GM06990 (cell line): ENCODE measurements around the gene WHAMM.

ENCODE experiments used
- DNase-seq: peaks from one replicate; pipeline ENCODE4 v3.0.0-alpha.2; 2011; ENCODE audit not compliant: insufficient read length; ENCODE audit errors: extremely low read depth
- H3K27me3 ChIP-seq: replicated peaks from 2 replicates; pipeline ENCODE4 v1.6.0; 2011; ENCODE audit warnings: low read length; ENCODE audit not compliant: control insufficient read depth, insufficient read depth
- H3K36me3 ChIP-seq: 2 replicates; pipeline ENCODE4 v1.5.1; 2011; ENCODE audit warnings: low read length; ENCODE audit not compliant: control insufficient read depth, insufficient read depth
- H3K4me3 ChIP-seq: replicated peaks from 2 replicates; pipeline ENCODE4 v1.5.1; 2011; ENCODE audit warnings: low read depth, mild to moderate bottlenecking, control low read depth, low read length
- CTCF ChIP-seq: IDR thresholded peaks from 2 replicates; pipeline ENCODE4 v1.5.1; 2011; ENCODE audit warnings: low read length, control low read depth, mild to moderate bottlenecking, inconsistent platforms; ENCODE audit not compliant: insufficient read depth, poor library complexity, severe bottlenecking

Gene WHAMM

GRCh38 chr15:82768414-82769054 is 40.9 kb upstream of the WHAMM start:
- DNase-seq: no peak
- no peak overlapping the region for H3K4me3 ChIP-seq
- H3K27me3 ChIP-seq: no peaks in the 10 kb centered on the region
- no peak for TF ChIP-seq CTCF
- H3K36me3 ChIP-seq: peaks cover 6% of the 10 kb centered on the region

GRCh38 chr15:82771789-82772607 is 37.4 kb upstream of the WHAMM start:
- no peak for TF ChIP-seq CTCF
- peaks cover 2% of the 10 kb centered on the region; the same call in 1 of the 2 replicates for H3K36me3 ChIP-seq
- H3K4me3 ChIP-seq: no peak overlapping the region
- no peaks in the 10 kb centered on the region for H3K27me3 ChIP-seq
- no peak for DNase-seq

- H3K36me3 ChIP-seq: no peaks in the 10 kb centered on the region
- H3K4me3 ChIP-seq: no peak overlapping the region
- no peaks in the 10 kb centered on the region for H3K27me3 ChIP-seq
- TF ChIP-seq CTCF: no peak
- no peak for DNase-seq
Observed at GRCh38 chr15:82774496-82774895, 34.9 kb upstream of the WHAMM start.

DNA sequence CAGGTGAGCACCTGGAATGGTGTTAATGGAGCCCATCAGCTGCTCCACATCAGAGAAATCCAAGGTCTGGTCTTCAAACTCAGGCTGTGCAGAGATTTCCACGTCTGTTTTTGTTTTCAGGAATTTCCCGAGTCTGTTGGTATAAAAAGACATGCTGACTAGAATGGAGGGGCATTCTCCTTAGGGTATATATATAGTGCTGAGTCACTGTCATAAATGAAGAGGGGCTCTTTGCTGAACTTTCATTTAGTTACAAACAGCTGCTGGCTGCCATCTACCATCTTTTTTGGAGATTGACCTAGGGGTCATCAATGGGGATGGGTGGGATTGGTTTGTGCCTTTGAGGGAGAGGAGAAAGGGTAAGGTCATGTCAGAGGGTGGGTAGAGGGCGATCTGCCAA is 30.7 kb upstream of the WHAMM start:
- no peaks in the 10 kb centered on the region for H3K27me3 ChIP-seq

GRCh38 chr15:82781349-82781748 is 28.1 kb upstream of the WHAMM start:
- no peak for TF ChIP-seq CTCF
- H3K36me3 ChIP-seq: no peaks in the 10 kb centered on the region
- no peaks in the 10 kb centered on the region for H3K27me3 ChIP-seq
- no peak for DNase-seq
- no peak overlapping the region for H3K4me3 ChIP-seq

More for the DNA sequence above, 30.7 kb upstream of the WHAMM start:
- no peaks in the 10 kb centered on the region for H3K36me3 ChIP-seq
- H3K4me3 ChIP-seq: no peak overlapping the region
- TF ChIP-seq CTCF: no peak
- DNase-seq: no peak

- H3K4me3 ChIP-seq: no peak overlapping the region
- no peak for DNase-seq
- no peak for TF ChIP-seq CTCF
- no peaks in the 10 kb centered on the region for H3K36me3 ChIP-seq
- H3K27me3 ChIP-seq: no peaks in the 10 kb centered on the region
Observed at GRCh38 chr15:82788496-82788895, 20.9 kb upstream of the WHAMM start.
